ENCODE measurements around the gene ALPP. TPM values are rescaled to one million over a fixed set of nuclear protein-coding genes. Genes with fewer than 3 reads are reported as not detected.

Gene ALPP
- total RNA-seq, 1 donor from 2014 or later, result not detected

GRCh38 chr2:232341061-232341738 is 37.4 kb upstream of the ALPP start:
- Mint-ChIP-seq H3K4me1 (ENCODE audit: unreplicated experiment) (no peaks in the 10 kb centered on the region), H3K27ac (ENCODE audit: unreplicated experiment) (no peak overlapping the region), H3K27me3 (ENCODE audit: unreplicated experiment) (no peaks in the 10 kb centered on the region), H3K36me3 (ENCODE audit: unreplicated experiment) (no peaks in the 10 kb centered on the region), H3K4me3 (ENCODE audit: unreplicated experiment) (no peak overlapping the region), H3K9me3 (ENCODE audit: unreplicated experiment) (no peaks in the 10 kb centered on the region)
- DNase-seq (ENCODE audit: extremely low spot score, unreplicated experiment), result no peak
- TF ChIP-seq, protein P1, sequence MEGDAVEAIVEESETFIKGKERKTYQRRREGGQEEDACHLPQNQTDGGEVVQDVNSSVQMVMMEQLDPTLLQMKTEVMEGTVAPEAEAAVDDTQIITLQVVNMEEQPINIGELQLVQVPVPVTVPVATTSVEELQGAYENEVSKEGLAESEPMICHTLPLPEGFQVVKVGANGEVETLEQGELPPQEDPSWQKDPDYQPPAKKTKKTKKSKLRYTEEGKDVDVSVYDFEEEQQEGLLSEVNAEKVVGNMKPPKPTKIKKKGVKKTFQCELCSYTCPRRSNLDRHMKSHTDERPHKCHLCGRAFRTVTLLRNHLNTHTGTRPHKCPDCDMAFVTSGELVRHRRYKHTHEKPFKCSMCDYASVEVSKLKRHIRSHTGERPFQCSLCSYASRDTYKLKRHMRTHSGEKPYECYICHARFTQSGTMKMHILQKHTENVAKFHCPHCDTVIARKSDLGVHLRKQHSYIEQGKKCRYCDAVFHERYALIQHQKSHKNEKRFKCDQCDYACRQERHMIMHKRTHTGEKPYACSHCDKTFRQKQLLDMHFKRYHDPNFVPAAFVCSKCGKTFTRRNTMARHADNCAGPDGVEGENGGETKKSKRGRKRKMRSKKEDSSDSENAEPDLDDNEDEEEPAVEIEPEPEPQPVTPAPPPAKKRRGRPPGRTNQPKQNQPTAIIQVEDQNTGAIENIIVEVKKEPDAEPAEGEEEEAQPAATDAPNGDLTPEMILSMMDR (IDR thresholded peaks at IDR 0.05), result no peak

- TF ChIP-seq, protein P1 (IDR thresholded peaks at IDR 0.05), result no peak
- no peak for DNase-seq (ENCODE audit: extremely low spot score, unreplicated experiment)
- H3K27me3 Mint-ChIP-seq (ENCODE audit: unreplicated experiment), result peaks cover 2% of the 10 kb centered on the region
- H3K4me3 Mint-ChIP-seq (ENCODE audit: unreplicated experiment), result no peak overlapping the region
- H3K4me1 Mint-ChIP-seq (ENCODE audit: unreplicated experiment), result no peaks in the 10 kb centered on the region
- no peaks in the 10 kb centered on the region for H3K36me3 Mint-ChIP-seq (ENCODE audit: unreplicated experiment)
- H3K9me3 Mint-ChIP-seq (ENCODE audit: unreplicated experiment), result no peaks in the 10 kb centered on the region
- H3K27ac Mint-ChIP-seq (ENCODE audit: unreplicated experiment), result no peak overlapping the region
Measured at GRCh38 chr2:232341739-232342126, 36.8 kb upstream of the ALPP start.

DNA sequence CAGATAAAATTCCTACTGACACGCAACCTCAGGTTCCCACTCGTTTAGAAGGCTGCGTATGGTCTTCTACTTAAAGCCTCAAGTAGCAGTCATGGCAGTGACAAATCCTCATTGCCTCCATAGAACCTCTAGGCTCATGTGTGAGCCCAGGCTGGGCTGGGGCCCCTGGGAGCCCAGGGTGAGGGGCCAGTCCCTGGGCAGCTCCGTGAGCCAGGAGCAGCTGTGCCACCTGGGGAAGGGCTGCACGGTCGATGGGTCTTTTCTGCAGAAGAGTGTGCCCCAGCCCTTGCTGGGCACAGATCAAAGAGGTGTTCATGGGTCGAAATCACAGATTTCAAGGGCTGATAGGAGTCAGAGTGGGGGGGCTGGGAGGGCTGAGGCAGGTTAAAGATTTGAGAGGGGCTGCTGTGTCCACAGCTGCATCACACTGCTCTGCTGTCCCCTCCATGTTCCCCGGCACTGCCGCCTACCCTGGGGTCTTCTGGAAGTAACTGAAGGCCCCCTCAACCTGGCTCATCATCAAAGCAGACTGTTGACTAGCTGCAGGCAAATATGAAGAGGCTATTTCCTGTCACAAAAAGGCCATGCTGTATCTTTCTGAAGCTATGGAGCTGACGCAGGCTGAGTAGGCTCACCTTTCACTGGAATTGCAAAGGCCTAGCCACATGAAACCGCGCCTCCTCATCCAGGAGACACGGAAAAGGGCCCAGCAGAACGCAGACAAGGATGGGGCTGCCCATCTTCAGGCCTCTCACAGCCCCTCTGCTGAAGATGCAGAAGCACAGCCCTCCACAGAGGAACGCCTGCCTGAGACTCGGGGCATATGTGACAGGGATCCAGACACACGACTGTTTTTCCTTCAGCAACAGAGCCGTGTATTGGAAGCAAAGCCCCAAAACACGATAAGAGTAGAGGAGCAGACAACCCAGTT is 35.7 kb upstream of the ALPP start:
- Mint-ChIP-seq H3K4me1 (ENCODE audit: unreplicated experiment) (no peaks in the 10 kb centered on the region), H3K4me3 (ENCODE audit: unreplicated experiment) (no peak overlapping the region), H3K27ac (ENCODE audit: unreplicated experiment) (no peak overlapping the region), H3K9me3 (ENCODE audit: unreplicated experiment) (no peaks in the 10 kb centered on the region), H3K36me3 (ENCODE audit: unreplicated experiment) (no peaks in the 10 kb centered on the region), H3K27me3 (ENCODE audit: unreplicated experiment) (peaks cover 5% of the 10 kb centered on the region)
- TF ChIP-seq, protein P1 (IDR thresholded peaks at IDR 0.05), result no peak
- no peak for DNase-seq (ENCODE audit: extremely low spot score, unreplicated experiment)

DNA sequence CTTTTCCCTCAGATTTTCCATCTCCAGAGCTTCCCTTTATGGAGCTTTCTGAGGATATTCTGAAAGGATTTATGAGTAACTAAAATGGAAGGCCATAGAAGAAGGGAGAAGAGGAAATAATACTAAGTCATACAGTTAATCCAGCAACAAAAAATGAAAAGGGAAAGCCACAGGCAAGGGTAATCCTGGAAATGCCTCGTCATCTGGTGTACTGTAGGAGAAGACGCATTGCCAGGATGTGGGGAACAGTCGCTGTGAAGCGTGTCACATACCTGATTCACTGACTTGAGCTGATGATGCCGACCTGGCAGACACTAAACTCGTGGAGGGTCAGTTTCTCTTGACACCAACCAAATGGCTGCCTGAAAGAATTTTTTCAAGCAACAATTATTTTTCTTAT is 34.7 kb upstream of the ALPP start:
- TF ChIP-seq, protein P1 (IDR thresholded peaks at IDR 0.05), result no peak
- DNase-seq (ENCODE audit: extremely low spot score, unreplicated experiment), result no peak
- Mint-ChIP-seq H3K27ac (ENCODE audit: unreplicated experiment) (no peak overlapping the region), H3K9me3 (ENCODE audit: unreplicated experiment) (no peaks in the 10 kb centered on the region), H3K4me3 (ENCODE audit: unreplicated experiment) (no peak overlapping the region), H3K36me3 (ENCODE audit: unreplicated experiment) (no peaks in the 10 kb centered on the region), H3K27me3 (ENCODE audit: unreplicated experiment) (peaks cover 5% of the 10 kb centered on the region), H3K4me1 (ENCODE audit: unreplicated experiment) (no peaks in the 10 kb centered on the region)

DNA sequence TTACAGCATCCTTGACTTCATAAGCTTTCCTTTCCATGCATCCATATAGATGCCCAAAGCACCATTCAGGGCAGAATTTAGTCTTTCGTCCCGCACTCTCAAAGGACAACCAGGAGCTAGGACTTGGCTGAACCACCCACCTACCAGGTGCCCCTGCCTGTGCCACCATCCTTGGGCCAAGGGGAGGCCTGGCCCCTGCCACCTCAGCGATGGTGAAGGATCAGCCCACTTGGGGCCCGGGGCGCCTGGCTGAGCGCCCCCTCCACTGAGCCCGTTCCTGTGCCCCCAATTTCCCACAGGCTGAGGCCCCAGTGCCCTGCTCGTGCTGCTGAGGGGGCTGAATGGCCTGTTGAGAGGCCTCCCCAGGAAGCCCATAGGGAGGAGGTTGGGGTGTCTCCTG is 33.3 kb upstream of the ALPP start:
- H3K4me1 Mint-ChIP-seq (ENCODE audit: unreplicated experiment), result no peaks in the 10 kb centered on the region
- H3K4me3 Mint-ChIP-seq (ENCODE audit: unreplicated experiment), result no peak overlapping the region
- no peak overlapping the region for H3K27ac Mint-ChIP-seq (ENCODE audit: unreplicated experiment)
- peaks cover 5% of the 10 kb centered on the region for H3K27me3 Mint-ChIP-seq (ENCODE audit: unreplicated experiment)
- H3K36me3 Mint-ChIP-seq (ENCODE audit: unreplicated experiment), result no peaks in the 10 kb centered on the region
- TF ChIP-seq, protein P1 (IDR thresholded peaks at IDR 0.05), result no peak
- no peaks in the 10 kb centered on the region for H3K9me3 Mint-ChIP-seq (ENCODE audit: unreplicated experiment)
- no peak for DNase-seq (ENCODE audit: extremely low spot score, unreplicated experiment)

Measured in osteocyte (in vitro differentiated cells).